Stimulated activated naive CD8-positive, alpha-beta T cell treated with anti-CD3 and anti-CD28 coated beads, Interleukin-15, Interleukin-2, amounts not matched to agents 100 ng/mL and 50 ng/mL, for 24 hours (primary cell): Measurements from ENCODE around the gene CTDP1.
"Not testable (repeated sequence)": the region's sequence is repeated elsewhere in the genome, so short reads cannot be mapped to it uniquely, and the experiment has no call there.

Experiments used
- H3K27ac Mint-ChIP-seq: one replicate; pipeline ENCODE4 v1.8.0; 2021; ENCODE audit warnings: mild to moderate bottlenecking, mixed read lengths
- H3K27me3 Mint-ChIP-seq: one replicate; pipeline ENCODE4 v1.8.0; 2021; ENCODE audit warnings: mixed read lengths
- H3K36me3 Mint-ChIP-seq: one replicate; pipeline ENCODE4 v1.8.0; 2021; ENCODE audit warnings: low read depth, mixed read lengths
- H3K4me1 Mint-ChIP-seq: one replicate; pipeline ENCODE4 v1.8.0; 2021; ENCODE audit warnings: low read depth, mixed read lengths
- H3K4me3 Mint-ChIP-seq: one replicate; pipeline ENCODE4 v1.8.0; 2021; ENCODE audit warnings: mild to moderate bottlenecking, mixed read lengths
- H3K9me3 Mint-ChIP-seq: one replicate; pipeline ENCODE4 v1.8.0; 2021; ENCODE audit warnings: mixed read lengths

Gene CTDP1

GRCh38 chr18:79684283-79684631 lies 4.7 kb downstream of the CTDP1 start:
- Mint-ChIP-seq H3K27me3 (no peaks in the 10 kb centered on the region), H3K9me3 (no peaks in the 10 kb centered on the region), H3K4me1 (peaks cover 77% of the 10 kb centered on the region), H3K36me3 (peaks cover 43% of the 10 kb centered on the region), H3K4me3 (peak overlapping the region; percentile 95), H3K27ac (peak overlapping the region; percentile 96)

- no peaks in the 10 kb centered on the region for H3K27me3 Mint-ChIP-seq
- H3K27ac Mint-ChIP-seq, result peak overlapping the region; percentile 96
- no peaks in the 10 kb centered on the region for H3K9me3 Mint-ChIP-seq
- peak overlapping the region; percentile 95 for H3K4me3 Mint-ChIP-seq
- peaks cover 43% of the 10 kb centered on the region for H3K36me3 Mint-ChIP-seq
- peaks cover 78% of the 10 kb centered on the region for H3K4me1 Mint-ChIP-seq
These were observed 5.2 kb downstream of the CTDP1 start for GRCh38 chr18:79684787-79685186.

DNA sequence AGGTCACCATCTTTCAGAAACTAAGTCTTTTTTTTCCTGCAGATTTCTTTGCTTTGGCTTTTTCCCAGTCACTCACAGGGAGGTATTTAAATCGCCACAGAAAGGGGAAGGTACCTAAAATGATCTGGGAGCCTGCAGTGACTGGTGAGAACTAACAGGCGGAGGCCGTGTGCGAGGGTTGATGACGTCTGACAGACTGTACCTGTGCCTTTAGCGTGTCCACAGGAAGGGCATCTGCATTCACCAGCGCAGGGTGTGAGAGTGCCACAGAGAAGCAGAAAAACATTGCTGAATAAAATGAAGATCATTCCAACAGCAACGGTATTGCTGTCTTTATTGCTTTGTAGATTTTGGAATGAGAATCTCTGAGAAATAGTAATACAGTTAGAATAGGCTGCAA lies 5.7 kb downstream of the CTDP1 start:
- Mint-ChIP-seq H3K27me3 (no peaks in the 10 kb centered on the region), H3K9me3 (no peaks in the 10 kb centered on the region)

GRCh38 chr18:79685971-79686370 lies 6.4 kb downstream of the CTDP1 start:
- Mint-ChIP-seq H3K4me1 (peaks cover 81% of the 10 kb centered on the region), H3K27ac (peak overlapping the region; percentile 59), H3K27me3 (no peaks in the 10 kb centered on the region), H3K36me3 (peaks cover 39% of the 10 kb centered on the region), H3K4me3 (peak overlapping the region; percentile 27), H3K9me3 (no peaks in the 10 kb centered on the region)

More for the DNA sequence above, 5.7 kb downstream of the CTDP1 start:
- Mint-ChIP-seq H3K36me3 (peaks cover 43% of the 10 kb centered on the region), H3K4me1 (peaks cover 83% of the 10 kb centered on the region), H3K4me3 (peak overlapping the region; percentile 32), H3K27ac (no peak overlapping the region)

DNA sequence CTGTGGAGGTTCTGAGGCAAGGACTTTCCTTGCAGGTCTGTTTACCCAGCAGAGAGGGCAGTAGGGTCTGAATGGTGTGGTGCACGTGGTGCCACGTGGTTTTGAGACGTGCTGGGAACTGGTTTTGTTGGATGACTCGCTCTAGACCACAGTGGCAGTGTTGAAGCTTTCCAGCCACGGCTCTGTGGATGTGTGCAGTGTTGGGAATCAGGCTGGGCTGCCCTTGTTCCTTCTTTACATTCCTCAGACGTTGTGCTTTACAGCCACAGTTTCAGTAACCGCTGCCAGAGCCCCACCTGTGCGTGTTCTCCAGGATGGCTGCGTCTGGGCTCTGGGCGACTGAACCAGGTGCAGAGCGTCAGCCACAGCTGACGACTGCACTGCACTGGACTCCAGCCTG lies 8.2 kb downstream of the CTDP1 start:
- H3K36me3 Mint-ChIP-seq, result peaks cover 25% of the 10 kb centered on the region
- no peaks in the 10 kb centered on the region for H3K27me3 Mint-ChIP-seq
- H3K4me3 Mint-ChIP-seq, result no peak overlapping the region
- H3K9me3 Mint-ChIP-seq, result no peaks in the 10 kb centered on the region
- peaks cover 73% of the 10 kb centered on the region for H3K4me1 Mint-ChIP-seq
- H3K27ac Mint-ChIP-seq, result no peak overlapping the region

GRCh38 chr18:79690071-79690470 lies 10.5 kb downstream of the CTDP1 start:
- Mint-ChIP-seq H3K27me3 (no peaks in the 10 kb centered on the region), H3K4me1 (peaks cover 60% of the 10 kb centered on the region), H3K4me3 (no peak overlapping the region), H3K9me3 (no peaks in the 10 kb centered on the region), H3K36me3 (peaks cover 13% of the 10 kb centered on the region), H3K27ac (no peak overlapping the region)

DNA sequence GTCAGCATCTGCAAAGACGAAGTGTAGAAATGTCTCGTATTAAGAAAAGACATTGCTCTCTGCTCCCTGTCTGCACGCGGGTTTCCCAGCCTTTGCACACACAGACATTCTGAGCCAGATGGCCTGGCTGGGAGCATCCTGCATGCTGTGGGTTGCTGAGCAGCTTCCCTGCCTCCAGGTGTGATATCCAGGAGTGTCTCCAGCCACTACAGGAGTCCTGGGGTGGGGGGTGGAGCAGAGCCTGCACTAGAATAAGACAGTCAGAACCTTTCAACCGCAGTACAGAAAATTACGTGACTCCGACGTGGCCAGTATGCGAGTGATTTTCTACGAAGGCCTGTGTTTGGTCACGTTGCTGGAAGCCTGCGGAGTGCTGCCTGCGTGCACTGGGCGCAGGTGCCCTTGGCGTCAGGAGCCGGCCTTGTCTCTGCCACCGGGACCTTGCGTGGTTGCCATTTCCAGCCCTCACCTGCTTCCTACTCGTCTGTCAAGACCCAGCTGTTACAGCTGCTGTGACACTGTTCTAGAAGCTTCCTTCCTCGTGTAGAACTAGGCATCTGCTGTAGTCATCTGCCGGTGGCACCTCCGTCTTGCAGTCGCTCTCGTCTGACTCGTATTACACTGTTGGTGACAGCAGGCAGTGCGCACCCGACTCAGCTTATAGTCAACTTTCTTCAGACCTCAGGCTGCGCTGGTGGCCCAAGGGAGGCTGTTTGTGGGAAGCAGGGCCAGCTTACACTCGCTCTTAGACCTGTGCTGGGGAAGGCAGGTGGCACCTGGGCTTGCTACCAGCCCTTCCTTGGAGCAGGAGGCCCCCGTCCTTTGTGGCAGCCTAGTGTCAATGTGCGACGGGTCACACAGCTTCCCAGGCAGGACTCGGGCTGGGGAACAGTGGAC lies 11.2 kb downstream of the CTDP1 start:
- Mint-ChIP-seq H3K27me3 (no peaks in the 10 kb centered on the region), H3K36me3 (peaks cover 17% of the 10 kb centered on the region), H3K4me1 (peaks cover 54% of the 10 kb centered on the region), H3K27ac (no peak overlapping the region), H3K9me3 (no peaks in the 10 kb centered on the region), H3K4me3 (no peak overlapping the region)

DNA sequence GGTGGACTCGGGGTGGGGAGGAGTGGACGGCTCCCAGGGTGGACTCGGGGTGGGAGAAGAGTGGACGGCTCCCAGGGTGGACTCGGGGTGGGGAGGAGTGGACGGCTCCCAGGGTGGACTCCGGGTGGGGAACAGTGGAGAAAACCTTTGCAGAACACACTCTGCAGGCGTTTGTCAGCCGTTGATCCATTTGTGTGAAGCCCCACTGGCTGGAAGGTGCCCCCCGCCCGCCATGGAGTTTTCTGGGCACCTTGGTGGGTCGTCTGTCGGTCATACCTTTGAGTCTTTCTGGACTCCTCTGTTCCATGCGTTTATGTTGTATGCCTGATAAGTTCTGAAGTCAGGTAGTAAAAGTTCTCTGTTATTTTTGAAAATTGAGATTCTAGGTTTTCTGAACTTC lies 12.5 kb downstream of the CTDP1 start:
- H3K4me1 Mint-ChIP-seq, result peaks cover 46% of the 10 kb centered on the region
- H3K27me3 Mint-ChIP-seq, result no peaks in the 10 kb centered on the region
- no peak overlapping the region for H3K4me3 Mint-ChIP-seq
- no peak overlapping the region for H3K27ac Mint-ChIP-seq
- H3K9me3 Mint-ChIP-seq, result no peaks in the 10 kb centered on the region
- H3K36me3 Mint-ChIP-seq, result peaks cover 19% of the 10 kb centered on the region

DNA sequence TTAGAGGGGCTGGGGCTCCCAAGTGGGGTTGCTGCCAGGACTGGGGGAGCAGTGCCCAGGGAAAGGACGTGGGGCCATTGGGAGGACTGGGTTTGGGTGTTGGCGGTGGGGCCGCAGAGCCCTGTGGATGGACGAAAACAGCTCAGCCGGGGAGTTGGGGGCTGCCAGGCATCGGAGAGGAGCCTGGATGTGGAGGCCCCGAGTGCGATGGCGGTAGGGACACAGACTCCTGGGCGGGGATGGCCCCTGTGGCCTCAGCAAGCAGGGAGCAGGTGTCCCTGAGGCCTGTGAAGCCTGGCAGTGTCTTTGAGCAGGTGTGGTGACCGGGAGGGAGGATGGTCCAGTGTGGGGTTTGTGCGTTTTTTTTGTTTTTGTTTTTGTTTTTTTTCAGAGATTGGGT lies 13.3 kb downstream of the CTDP1 start:
- H3K4me1 Mint-ChIP-seq, result peaks cover 42% of the 10 kb centered on the region
- no peaks in the 10 kb centered on the region for H3K9me3 Mint-ChIP-seq
- no peaks in the 10 kb centered on the region for H3K27me3 Mint-ChIP-seq
- no peak overlapping the region for H3K27ac Mint-ChIP-seq
- H3K36me3 Mint-ChIP-seq, result peaks cover 27% of the 10 kb centered on the region
- H3K4me3 Mint-ChIP-seq, result no peak overlapping the region

GRCh38 chr18:79693561-79694205 lies 14.1 kb downstream of the CTDP1 start:
- Mint-ChIP-seq H3K4me3 (no peak overlapping the region), H3K9me3 (no peaks in the 10 kb centered on the region), H3K4me1 (peaks cover 38% of the 10 kb centered on the region), H3K27me3 (no peaks in the 10 kb centered on the region), H3K36me3 (peaks cover 35% of the 10 kb centered on the region), H3K27ac (no peak overlapping the region)

DNA sequence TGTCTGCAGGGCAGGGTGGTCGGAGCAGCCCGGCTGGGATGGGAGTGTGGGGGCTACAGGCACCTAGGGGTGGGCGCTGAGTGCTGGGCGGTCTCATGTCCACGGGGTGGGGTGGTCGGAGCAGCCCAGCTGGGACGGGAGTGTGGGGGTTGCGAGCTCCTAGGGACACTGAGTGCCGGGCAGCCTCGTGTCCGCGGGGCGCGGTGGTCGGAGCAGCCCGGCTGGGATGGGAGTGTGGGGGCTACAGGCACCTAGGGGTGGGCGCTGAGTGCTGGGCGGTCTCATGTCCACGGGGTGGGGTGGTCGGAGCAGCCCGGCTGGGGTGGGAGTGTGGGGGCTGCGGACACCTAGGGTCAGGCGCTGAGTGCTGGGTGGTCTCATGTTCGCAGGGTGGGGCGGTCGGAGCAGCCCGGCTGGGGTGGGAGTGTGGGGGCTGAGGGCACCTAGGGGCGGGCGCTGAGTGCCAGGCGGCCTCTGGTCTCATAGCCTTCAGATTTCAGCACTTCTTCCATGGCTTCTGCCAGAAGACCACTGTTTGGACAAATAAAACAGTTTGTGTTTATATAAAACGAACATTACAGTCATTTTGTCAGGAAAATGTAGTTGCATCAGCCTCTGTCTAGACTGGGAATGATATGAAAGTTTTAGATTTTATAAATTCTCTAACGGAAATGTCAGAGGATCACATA lies 14.7 kb downstream of the CTDP1 start:
- not testable (repeated sequence) for H3K27me3 Mint-ChIP-seq, H3K9me3 Mint-ChIP-seq, H3K4me3 Mint-ChIP-seq, H3K27ac Mint-ChIP-seq
- Mint-ChIP-seq H3K4me1 (peaks cover 33% of the 10 kb centered on the region), H3K36me3 (peaks cover 42% of the 10 kb centered on the region)

DNA sequence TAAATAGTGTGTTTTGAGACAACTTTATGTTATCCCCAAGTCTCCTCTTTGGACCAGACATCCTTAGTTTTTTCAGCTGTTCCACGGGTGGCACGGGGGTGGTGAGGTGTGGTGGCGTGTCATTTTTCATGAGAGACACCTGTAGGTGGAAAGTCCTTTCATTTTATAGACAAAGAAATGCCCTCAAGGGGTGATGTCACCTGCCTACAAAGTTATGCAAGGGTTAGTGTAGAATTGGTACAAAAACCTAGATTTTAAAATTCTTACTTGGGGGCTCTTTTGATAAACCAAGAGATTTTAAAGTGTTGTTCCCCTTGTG lies 15.3 kb downstream of the CTDP1 start:
- Mint-ChIP-seq H3K27me3 (no peaks in the 10 kb centered on the region), H3K4me1 (peaks cover 33% of the 10 kb centered on the region), H3K9me3 (no peaks in the 10 kb centered on the region), H3K36me3 (peaks cover 47% of the 10 kb centered on the region), H3K27ac (no peak overlapping the region), H3K4me3 (no peak overlapping the region)

DNA sequence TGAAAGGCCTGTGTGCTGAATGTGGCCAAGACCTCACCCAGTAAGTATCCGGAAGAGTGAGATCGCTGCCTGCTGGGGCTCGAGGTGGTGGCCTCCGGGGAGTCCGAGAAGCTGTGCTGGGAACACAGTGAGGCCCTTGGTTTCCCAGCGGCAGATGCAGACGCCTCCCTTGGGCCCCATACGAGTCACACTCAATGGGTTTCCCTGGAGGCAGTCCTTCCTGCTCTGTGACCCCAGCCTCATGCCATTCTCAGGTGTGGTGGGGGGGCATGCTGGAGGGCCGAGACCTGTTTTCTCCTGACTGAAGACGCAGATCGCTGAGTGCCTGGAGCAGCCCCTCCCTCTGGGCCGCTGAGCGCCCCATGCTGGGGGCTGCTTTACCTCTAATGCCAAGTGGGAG lies 15.7 kb downstream of the CTDP1 start:
- H3K4me1 Mint-ChIP-seq, result peaks cover 31% of the 10 kb centered on the region
- H3K4me3 Mint-ChIP-seq, result no peak overlapping the region
- H3K36me3 Mint-ChIP-seq, result peaks cover 51% of the 10 kb centered on the region
- no peaks in the 10 kb centered on the region for H3K9me3 Mint-ChIP-seq
- H3K27ac Mint-ChIP-seq, result no peak overlapping the region
- H3K27me3 Mint-ChIP-seq, result no peaks in the 10 kb centered on the region

DNA sequence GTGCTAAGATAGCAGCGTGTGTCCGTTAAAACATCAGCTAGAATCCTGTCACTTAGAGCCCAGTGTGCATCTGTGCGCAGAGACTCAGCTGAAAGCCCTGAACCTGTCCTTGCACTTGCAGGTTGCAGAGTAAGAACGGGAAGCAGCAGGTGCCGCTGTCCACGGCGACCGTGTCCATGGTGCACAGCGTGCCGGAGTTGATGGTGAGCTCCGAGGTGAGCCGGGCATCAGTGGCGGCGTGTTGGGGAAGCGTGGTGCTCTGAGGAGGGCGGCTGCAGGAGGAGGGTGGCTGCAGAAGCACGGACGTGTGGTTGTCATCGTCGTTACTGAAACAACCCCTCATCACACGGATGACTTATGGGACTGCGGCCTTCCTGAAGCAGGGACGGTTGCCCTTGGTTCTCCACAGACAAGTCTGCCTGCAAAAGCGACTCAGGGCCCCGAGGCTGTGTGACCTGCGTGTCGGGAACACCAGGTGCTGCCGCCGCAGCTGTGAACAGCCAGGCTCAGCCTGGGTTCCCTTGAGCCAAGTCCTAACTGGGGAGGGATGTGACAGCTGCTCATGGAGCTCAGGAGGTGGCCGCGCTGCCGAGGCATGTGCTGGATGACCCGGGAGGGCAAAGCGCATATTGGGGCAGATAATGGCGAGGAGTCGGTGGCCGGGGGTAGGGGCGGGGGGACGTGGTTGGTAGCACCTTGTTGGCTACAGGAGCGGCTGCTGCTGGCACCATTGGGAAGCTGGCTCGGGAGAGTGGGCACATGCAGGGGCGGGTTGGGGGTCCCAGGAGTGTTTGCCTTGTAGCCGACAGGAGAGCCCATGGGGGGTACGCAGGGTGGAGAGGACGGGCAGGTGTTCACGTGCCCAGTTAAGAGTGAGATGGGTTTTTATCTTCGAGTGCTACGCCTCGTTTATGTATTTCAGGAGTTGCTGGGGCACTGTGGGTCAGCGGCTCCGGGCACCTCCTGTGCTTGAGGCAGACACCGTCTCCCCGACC lies 16.6 kb downstream of the CTDP1 start:
- Mint-ChIP-seq H3K4me3 (no peak overlapping the region), H3K9me3 (no peaks in the 10 kb centered on the region), H3K27me3 (no peaks in the 10 kb centered on the region), H3K27ac (no peak overlapping the region), H3K4me1 (peaks cover 25% of the 10 kb centered on the region), H3K36me3 (peaks cover 59% of the 10 kb centered on the region)
